ENCODE measurements around the gene EPHA2. TPM values are rescaled to one million over a fixed set of nuclear protein-coding genes. Genes with fewer than 3 reads are reported as not detected.

Gene EPHA2
- total RNA-seq, 2 donors from 2014 or later, result 20.3 to 32.9 TPM

- H3K9me3 ChIP-seq, result no peaks in the 10 kb centered on the region
- no peaks in the 10 kb centered on the region for H3K27me3 ChIP-seq (replicated peaks; ENCODE audit: insufficient read depth)
- no peak for TF ChIP-seq CTCF (IDR thresholded peaks at IDR 0.05)
- no peak for ATAC-seq (ENCODE audit: insufficient number of reproducible peaks, low FRiP score, low read depth)
- H3K27ac ChIP-seq, result no peak overlapping the region
- DNase-seq (ENCODE audit: low spot score), result no peak
- no peak overlapping the region for H3K4me3 ChIP-seq
- peaks cover 4% of the 10 kb centered on the region for H3K36me3 ChIP-seq
- peaks cover 7 to 22% of the 10 kb centered on the region in 2 donors for H3K4me1 ChIP-seq (ENCODE audit: control insufficient read depth in 1 of 2, low read depth in 2 of 2)
These were observed 31.3 kb downstream of the EPHA2 start for GRCh38 chr1:16124377-16125087.

- ATAC-seq (ENCODE audit: insufficient number of reproducible peaks, low FRiP score, low read depth) (no peak), DNase-seq (ENCODE audit: low spot score) (no peak)
- Histone ChIP-seq H3K4me3 (no peak overlapping the region), H3K4me1 (ENCODE audit: control insufficient read depth in 1 of 2, low read depth in 2 of 2) (peaks cover 4 to 11% of the 10 kb centered on the region in 2 donors), H3K27ac (no peak overlapping the region), H3K36me3 (peaks cover 4% of the 10 kb centered on the region), H3K9me3 (no peaks in the 10 kb centered on the region), H3K27me3 (replicated peaks; ENCODE audit: insufficient read depth) (no peaks in the 10 kb centered on the region)
- TF ChIP-seq CTCF (IDR thresholded peaks at IDR 0.05), result no peak
These were observed 33.0 kb downstream of the EPHA2 start for GRCh38 chr1:16122916-16123315.

- DNase-seq (ENCODE audit: low spot score) (no peak), ATAC-seq (ENCODE audit: insufficient number of reproducible peaks, low FRiP score, low read depth) (no peak)
- peaks cover 4% of the 10 kb centered on the region for H3K36me3 ChIP-seq
- H3K27ac ChIP-seq, result no peak overlapping the region
- H3K4me1 ChIP-seq (ENCODE audit: control insufficient read depth in 1 of 2, low read depth in 2 of 2), result peaks cover 0 to 6% of the 10 kb centered on the region in 2 donors
- H3K4me3 ChIP-seq, result no peak overlapping the region
- no peaks in the 10 kb centered on the region for H3K9me3 ChIP-seq
- no peaks in the 10 kb centered on the region for H3K27me3 ChIP-seq (replicated peaks; ENCODE audit: insufficient read depth)
- no peak for TF ChIP-seq CTCF (IDR thresholded peaks at IDR 0.05)
These were observed 33.5 kb downstream of the EPHA2 start for GRCh38 chr1:16122350-16122881.

- no peak for DNase-seq (ENCODE audit: low spot score)
- ATAC-seq (ENCODE audit: insufficient number of reproducible peaks, low FRiP score, low read depth), result no peak
- Histone ChIP-seq H3K9me3 (no peaks in the 10 kb centered on the region), H3K4me3 (no peak overlapping the region), H3K27ac (no peak overlapping the region), H3K27me3 (replicated peaks; ENCODE audit: insufficient read depth) (no peaks in the 10 kb centered on the region), H3K4me1 (ENCODE audit: control insufficient read depth in 1 of 2, low read depth in 2 of 2) (no peaks in the 10 kb centered on the region), H3K36me3 (peaks cover 4% of the 10 kb centered on the region)
- no peak for TF ChIP-seq CTCF (IDR thresholded peaks at IDR 0.05)
These were observed 34.9 kb downstream of the EPHA2 start for GRCh38 chr1:16120940-16121410.

GRCh38 chr1:16120407-16120806 is 35.5 kb downstream of the EPHA2 start:
- no peak for TF ChIP-seq CTCF (IDR thresholded peaks at IDR 0.05)
- ATAC-seq (ENCODE audit: insufficient number of reproducible peaks, low FRiP score, low read depth) (no peak), DNase-seq (ENCODE audit: low spot score) (no peak)
- Histone ChIP-seq H3K36me3 (peaks cover 4% of the 10 kb centered on the region), H3K9me3 (no peaks in the 10 kb centered on the region), H3K27ac (no peak overlapping the region), H3K4me1 (ENCODE audit: control insufficient read depth in 1 of 2, low read depth in 2 of 2) (no peaks in the 10 kb centered on the region), H3K4me3 (no peak overlapping the region), H3K27me3 (replicated peaks; ENCODE audit: insufficient read depth) (no peaks in the 10 kb centered on the region)
